HG03095 (cell line): ENCODE results near the gene WFIKKN1.
A peak's percentile ranks its signal among the peaks of the same experiment; 100 is the strongest.

Experiments used
- ATAC-seq: cut with Tn5 transposase; IDR thresholded peaks from one replicate; pipeline ENCODE4 v1.9.1; 2021; ENCODE audit warnings: moderate library complexity; ENCODE audit not compliant: unreplicated experiment

Gene WFIKKN1

DNA sequence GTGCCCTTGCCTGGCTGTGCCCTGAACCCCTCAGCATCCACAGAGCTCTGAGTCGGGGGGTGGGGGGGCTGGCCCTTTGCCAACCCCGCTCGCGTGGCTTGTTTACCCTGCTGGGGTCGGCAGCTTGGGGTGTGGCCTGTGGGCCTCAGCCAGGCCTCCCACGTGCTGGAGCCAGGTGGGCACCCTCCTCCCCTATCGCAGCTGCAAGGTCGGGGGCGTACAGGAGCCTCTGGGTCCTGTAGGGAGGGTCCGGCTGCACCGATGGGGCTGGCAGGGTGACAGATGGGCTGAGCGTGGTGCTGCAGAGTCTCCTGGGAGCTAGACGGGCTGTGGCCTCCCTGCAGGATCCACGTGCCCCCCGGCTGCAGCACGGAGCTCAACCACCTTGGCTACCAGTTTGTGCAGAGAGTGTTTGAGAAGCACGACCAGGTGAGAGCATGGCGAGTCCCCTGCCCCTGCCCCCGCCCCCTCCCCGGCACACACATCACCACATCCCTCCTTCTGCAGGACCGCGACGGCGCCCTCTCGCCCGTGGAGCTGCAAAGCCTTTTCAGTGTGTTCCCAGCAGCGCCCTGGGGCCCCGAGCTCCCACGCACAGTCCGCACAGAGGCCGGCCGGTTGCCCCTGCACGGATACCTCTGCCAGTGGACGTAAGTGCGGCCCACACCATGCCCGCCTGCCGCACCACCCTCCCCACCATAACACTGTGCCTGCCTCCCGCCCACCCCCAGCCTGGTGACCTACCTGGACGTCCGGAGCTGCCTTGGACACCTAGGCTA is 40.8 kb downstream of the WFIKKN1 start:
- no peak for ATAC-seq

DNA sequence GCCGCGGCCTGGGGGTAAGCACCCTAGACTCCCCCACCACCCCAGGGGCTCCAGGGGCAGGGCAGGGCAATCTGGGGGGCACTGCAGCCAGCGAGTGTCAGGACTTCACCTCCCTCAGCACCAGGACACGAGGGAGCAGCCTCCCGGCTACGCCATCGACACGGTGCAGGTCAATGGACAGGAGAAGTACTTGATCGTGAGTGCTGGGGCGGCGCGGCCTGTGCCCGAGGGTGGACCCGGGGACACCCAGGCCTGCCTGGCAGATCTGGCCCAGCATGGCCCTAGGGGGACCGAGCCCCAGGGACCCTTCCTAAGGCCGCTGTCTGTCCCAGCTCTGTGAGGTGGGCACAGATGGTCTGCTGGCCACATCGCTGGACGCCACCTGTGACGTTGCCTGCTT is 41.6 kb downstream of the WFIKKN1 start:
- no peak for ATAC-seq

DNA sequence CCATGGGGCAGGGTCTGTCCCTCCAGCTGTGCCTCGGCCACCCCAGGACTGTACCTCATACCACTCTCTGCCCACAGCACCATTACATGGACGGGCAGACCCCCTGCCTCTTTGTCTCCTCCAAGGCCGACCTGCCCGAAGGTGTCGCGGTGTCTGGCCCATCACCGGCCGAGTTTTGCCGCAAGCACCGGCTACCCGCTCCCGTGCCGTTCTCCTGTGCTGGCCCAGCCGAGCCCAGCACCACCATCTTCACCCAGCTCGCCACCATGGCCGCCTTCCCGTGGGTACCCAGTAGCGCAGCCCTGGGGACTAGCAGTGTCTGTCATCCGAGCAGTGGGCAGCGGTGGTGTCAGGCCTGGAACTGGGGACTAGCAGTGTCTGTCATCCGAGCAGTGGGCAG is 42.1 kb downstream of the WFIKKN1 start:
- no peak for ATAC-seq

DNA sequence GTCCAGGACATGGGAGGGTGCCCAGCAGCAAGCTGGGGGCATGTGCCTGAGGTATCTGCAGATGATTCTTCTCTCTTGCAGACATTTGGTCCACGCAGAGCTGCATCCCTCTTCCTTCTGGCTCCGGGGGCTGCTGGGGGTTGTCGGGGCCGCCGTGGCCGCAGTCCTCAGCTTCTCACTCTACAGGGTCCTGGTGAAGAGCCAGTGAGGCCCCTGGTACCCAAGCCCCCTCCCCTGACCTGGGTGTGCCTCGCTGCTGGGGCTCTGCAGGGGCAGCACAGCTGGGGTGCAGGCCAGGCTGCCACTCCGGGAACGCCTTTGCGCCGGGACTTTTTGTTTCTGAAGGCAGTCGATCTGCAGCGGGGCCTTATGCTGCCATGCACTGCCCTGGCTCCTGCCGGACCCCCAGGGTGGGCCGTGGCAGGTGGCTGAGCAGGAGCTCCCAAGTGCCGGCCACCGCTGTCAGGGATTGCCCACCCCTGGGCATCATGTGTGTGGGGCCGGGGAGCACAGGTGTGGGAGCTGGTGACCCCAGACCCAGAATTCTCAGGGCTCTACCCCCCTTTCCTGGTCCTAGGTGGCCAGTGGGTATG is 42.7 kb downstream of the WFIKKN1 start:
- no peak for ATAC-seq

DNA sequence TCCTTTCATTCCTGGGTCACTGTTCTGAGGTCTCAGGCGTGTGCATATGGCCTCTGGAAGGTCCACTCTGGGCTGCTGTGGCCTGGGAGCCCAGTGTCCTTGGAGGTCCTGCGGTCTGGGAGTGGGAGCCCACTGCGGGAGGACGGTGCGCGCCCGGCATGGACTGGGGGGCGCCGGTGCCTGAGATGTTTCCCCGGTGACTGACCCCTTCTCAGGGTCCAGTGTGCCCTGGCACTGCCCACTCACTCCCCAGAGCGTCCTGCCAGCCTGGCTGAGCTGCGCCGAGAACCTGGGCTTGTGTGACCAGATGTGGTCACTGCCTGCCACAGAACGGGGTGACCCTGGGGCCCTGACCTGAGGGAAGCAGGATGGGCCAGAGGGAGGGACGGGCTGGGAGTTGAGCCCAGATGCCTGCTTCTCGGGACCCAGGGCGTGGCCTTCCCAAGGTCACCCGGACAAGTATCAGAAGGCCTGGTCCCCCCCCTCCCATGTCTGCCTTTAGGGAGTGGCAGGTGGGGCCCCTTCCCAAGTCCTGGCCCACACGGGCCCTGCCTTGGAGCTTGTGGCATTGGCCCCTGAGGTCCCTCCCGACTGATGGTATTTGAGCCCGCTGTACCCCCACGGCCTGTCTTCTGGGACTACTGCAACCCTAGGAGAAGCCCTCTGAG is 43.6 kb downstream of the WFIKKN1 start:
- ATAC-seq: no peak

DNA sequence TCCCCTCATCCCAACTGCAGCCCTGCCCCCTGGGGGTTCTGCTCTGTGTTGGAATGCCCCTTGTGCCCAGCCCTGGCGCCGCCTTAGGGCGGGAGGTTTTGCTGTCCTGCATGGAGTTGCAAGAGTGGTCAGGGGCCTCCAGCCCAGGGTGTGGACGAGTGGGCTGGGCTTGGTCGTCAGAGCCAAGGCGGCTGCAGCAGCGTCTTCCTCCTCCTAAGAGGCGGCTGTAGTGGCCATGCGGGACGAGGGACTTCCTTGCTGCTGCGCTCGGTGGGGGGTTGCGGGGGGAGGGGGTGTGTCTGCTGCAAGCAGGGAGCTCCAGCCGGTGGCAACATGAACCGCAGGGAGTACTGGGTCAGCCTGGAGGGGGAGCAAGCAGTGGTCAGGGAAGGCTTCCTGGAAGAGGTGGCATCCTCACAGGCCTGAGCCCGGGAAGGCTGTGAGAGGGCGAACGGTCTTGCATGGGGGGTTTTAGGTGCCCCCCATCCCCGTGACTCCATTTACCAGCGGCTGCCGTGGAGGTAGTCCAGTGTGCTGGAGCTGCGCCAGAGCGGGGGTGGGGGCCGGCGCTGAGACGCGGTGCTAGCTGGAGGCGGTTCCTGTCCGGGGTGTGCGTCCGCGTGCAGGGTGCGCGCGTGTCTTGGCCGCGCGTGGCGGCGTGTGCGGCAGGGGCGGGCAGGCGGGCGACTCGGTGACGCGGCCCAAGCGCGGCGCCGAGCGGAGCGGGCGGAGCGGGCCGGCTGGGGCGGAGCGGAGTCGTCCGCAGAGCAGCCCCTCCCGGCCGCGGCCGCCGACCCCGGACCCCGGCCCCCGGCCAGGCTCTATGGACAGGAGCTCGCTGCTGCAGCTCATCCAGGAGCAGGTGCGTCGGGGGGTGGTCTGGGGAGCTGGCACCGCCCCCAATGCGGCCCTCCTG is 44.4 kb downstream of the WFIKKN1 start, which contains the start of gene RHBDL1:
TSS of gene RHBDL1 (plus strand) at position 704 of the 916 bp plus-strand sequence. CDS start at position 824, 120 bp downstream.
- no peak for ATAC-seq

DNA sequence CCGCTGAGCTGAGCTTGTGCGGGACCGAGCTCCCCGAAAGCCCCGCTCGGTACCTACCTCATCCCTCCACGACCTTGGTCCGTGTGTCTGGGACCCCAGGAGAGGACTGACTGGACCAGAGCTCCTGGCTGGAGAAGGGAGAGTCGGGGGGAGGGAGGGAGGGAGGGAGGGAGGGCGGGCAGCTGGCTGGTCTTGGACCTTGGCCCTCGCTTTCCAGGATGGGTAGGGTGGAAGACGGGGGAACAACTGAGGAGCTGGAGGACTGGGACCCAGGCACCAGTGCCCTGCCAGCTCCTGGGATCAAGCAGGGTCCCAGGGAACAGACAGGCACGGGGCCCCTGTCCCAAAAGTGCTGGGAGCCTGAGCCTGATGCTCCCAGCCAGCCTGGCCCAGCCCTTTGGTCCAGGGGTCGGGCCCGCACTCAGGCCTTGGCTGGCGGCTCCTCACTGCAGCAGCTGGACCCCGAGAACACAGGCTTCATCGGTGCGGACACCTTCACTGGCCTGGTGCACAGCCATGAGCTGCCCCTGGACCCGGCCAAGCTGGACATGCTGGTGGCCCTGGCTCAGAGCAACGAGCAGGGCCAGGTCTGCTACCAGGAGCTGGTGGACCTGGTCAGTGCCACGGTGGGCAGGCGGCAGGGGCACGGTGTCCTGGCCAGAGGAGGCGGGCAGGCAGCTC is 45.2 kb downstream of the WFIKKN1 start:
- no peak for ATAC-seq

DNA sequence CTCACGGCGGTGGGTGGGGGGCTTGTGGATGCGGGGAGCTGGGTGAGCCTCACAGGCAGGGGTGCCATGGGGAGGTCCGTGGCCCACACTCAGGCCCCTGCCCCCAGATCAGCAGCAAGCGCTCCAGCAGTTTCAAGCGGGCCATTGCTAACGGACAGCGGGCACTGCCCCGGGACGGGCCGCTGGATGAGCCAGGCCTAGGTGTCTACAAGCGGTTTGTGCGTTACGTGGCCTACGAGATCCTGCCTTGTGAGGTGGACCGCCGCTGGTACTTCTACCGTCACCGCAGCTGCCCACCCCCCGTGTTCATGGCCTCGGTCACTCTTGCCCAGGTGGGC is 45.7 kb downstream of the WFIKKN1 start:
- no peak for ATAC-seq

DNA sequence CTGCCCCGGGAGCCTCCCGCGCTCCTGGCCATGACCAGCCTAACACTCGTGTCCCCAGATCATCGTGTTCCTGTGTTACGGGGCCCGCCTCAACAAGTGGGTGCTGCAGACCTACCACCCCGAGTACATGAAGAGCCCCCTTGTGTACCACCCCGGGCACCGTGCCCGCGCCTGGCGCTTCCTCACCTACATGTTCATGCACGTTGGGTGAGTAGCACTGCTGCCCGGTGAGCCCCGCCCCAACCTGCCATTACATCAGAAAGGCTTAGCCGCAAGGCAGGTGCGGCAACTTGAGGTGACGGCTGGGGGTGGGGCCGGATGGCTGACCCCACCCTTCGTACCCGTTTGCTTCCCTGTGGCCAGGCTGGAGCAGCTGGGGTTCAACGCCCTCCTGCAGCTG is 46.1 kb downstream of the WFIKKN1 start:
- ATAC-seq: no peak

DNA sequence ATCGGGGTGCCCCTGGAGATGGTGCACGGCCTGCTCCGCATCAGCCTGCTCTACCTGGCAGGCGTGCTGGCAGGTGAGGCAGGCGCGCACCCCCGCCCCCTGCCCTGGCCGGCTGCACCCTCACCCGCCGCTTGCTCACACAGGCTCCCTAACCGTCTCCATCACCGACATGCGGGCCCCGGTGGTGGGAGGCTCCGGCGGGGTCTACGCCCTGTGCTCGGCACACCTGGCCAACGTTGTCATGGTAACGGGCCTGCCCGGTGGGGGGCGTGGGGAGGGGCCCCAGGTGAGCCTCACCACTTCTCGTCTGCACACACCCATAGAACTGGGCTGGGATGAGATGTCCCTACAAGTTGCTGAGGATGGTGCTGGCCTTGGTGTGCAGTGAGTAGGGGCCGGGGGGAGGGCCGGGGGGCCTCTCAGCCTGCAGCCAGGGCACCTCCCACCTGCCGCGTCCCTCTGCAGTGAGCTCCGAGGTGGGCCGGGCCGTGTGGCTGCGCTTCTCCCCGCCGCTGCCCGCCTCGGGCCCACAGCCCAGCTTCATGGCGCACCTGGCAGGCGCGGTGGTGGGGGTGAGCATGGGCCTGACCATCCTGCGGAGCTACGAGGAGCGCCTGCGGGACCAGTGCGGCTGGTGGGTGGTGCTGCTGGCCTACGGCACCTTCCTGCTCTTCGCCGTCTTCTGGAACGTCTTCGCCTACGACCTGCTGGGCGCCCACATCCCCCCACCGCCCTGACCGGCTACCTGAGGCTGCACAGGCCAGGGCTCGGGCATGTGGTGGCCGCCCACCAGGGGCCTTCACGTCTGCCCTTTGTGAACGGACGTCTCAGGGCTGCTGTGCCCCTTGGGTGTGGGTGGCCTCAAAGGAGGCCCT is 46.8 kb downstream of the WFIKKN1 start:
- no peak for ATAC-seq

DNA sequence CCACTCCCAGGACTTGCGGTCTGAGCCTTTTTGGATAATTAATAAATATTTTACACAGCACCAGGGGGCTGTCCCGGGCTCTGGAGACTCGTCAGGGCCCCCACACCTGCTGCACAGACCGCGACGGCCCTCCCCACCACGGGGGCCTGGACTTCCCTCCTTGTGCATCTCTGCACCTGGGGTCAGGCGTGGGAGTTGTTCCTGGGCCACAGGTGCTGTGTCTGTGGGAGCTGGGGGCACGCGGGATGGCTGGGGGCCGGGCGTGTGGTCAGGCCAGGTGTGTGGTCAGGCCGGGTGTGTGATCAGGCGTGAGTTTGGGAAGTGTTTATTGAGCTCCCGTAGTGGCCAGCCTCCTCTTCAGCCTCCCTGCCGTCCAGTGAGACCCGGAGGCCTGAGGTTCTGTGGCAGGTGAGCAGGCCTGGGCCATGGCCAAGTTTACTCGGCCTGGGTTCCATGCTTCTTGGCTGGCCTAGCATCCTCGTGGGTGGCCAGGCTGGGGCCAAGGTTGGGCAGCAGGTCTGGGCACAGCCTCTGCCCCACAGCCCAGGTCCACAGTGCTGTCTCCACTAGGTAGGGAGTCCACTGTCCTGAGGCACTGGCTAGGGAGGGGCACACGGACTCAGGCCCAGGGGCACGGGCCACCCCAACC is 47.5 kb downstream of the WFIKKN1 start:
- ATAC-seq: no peak

DNA sequence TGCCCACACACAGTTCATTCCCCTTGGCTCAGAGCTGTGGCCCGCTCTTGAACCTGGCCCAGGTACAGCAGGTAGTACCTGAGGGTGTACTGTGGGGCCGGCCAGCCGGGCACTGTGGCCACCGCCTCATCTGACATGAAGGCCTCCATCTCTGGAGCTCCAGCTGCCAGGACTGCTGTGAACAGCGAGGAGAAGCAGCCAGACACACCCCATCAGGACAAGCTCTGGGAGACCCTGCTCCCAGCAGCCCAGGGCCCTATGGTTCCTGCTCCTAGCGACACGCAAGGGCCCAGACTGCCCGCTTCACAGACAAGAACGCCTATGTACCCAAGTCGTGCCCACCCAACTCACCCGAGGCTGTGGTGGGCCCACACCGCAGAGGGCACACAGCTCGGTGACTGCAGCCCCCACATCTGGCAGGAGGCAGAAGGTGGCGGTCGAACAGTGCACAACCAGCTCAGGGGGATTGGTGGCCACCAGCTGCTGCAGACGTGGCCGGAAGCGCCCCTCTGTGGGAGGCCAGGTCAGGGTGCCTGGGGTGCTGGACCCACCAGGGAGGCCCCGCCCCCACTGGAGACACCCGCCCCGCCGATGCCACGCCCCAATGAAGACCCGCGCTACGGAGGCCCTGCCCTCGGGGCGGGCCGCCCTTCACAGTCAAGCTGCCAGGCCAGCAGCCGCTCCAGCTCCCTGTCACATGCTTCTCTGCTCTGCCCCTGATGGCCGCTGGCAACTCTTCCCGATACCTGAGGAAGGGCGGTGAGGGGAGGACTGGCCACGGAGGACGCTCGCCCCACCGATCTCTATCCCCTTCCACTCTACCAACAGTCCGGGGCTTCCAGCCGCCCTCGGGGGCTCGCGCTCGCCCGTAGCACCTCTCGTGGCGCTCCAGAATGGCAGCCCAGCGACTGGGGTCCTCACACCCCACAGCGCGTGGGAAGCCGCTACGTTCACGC is 48.4 kb downstream of the WFIKKN1 start:
- ATAC-seq: no peak

DNA sequence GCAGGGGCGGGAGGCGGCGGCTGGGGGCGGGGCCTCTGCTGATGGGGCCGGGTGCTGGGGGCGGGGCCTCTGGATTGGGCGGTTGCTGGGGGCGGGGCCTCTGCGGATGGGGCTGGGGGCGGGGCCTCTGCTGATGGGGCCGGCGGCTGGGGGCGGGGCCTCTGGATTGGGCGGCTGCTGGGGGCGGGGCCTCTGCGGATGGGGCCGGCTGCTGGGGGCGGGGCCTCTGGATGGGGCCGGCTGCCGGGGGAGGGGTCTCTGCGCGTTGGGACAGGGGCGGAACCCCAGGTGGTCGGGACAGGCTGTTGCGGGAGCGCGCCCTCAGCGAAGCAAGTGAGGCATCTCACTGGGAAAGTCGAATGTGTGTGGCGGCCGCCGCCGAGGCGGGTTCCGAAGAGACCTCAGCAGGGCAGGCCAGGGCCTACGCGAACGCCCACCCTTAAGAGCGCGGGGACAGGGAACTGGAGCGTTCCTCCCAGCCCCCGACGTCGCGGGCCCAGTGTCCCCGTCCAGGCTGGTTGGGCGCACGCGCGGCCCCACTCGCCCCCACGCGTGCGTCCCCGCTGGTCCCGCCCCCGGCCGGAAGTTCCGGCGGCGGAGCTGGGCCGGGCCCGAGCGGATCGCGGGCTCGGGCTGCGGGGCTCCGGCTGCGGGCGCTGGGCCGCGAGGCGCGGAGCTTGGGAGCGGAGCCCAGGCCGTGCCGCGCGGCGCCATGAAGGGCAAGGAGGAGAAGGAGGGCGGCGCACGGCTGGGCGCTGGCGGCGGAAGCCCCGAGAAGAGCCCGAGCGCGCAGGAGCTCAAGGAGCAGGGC is 49.2 kb downstream of the WFIKKN1 start, which contains the start of gene STUB1:
TSS of gene STUB1 (plus strand) at position 597 of the 811 bp plus-strand sequence. CDS start at position 713, 116 bp downstream.
- peak; percentile 27 for ATAC-seq

DNA sequence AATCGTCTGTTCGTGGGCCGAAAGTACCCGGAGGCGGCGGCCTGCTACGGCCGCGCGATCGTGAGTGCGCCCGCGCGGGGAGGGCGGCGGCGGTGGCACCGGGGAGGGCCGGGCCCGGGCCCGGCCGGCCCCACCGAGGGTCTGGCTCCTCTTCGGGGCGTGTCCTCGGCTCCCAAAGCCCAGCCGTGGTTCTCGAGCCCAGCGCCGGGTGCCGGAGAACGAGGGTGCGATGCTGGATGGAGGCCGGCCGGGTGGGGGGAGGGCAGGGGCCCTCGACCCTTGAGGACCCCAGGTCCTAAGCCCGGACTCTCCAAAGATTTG is 49.8 kb downstream of the WFIKKN1 start:
- no peak for ATAC-seq

DNA sequence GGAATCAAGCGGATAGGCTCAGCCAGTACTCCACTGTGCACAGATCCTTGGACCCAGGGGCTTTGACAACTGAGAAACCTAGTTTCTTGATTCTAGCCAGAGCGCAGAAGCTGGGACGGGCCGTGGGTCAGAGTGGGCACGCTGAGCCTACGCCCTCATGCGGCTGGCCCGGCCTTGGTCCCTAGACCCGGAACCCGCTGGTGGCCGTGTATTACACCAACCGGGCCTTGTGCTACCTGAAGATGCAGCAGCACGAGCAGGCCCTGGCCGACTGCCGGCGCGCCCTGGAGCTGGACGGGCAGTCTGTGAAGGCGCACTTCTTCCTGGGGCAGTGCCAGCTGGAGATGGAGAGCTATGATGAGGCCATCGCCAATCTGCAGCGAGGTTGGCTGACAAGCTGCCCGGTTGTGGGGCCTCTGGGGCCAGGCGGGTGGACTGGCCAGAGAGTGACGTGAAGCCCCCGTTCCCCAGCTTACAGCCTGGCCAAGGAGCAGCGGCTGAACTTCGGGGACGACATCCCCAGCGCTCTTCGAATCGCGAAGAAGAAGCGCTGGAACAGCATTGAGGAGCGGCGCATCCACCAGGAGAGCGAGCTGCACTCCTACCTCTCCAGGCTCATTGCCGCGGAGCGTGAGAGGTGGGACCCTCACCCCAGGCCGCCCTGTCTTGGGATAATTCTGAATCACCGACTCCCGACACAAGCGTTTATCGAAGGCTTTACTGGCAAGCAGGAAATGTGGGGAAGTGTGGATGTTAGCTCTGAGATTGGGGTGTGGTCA is 50.4 kb downstream of the WFIKKN1 start:
- ATAC-seq: no peak

DNA sequence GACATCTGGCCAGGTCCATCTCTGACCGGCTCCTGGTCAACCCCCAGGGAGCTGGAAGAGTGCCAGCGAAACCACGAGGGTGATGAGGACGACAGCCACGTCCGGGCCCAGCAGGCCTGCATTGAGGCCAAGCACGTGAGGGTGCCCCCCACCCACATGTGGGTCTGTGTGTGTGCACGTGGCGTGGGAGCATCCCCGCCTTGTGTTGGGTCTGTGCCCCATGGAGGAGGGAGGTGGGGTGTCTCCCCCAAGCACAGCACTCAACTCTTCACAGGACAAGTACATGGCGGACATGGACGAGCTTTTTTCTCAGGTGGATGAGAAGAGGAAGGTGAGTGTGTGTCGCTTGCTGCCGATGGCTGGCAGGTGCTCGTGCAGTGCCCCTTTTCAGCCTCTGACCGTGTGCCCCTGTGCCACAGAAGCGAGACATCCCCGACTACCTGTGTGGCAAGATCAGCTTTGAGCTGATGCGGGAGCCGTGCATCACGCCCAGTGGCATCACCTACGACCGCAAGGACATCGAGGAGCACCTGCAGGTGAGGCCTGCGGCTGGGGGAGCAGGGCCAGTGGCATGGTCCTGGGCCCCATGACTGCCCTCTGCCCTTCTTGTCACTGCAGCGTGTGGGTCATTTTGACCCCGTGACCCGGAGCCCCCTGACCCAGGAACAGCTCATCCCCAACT is 51.1 kb downstream of the WFIKKN1 start:
- no peak for ATAC-seq
